GM19397 (cell line): ENCODE measurements around the gene UBAP2L.
A peak's percentile ranks its signal among the peaks of the same experiment; 100 is the strongest.

Experiments used
- ATAC-seq: cut with Tn5 transposase; IDR thresholded peaks from one replicate; pipeline ENCODE4 v1.9.1; 2021; ENCODE audit warnings: mild to moderate bottlenecking, moderate library complexity; ENCODE audit not compliant: unreplicated experiment

Gene UBAP2L, protein sequence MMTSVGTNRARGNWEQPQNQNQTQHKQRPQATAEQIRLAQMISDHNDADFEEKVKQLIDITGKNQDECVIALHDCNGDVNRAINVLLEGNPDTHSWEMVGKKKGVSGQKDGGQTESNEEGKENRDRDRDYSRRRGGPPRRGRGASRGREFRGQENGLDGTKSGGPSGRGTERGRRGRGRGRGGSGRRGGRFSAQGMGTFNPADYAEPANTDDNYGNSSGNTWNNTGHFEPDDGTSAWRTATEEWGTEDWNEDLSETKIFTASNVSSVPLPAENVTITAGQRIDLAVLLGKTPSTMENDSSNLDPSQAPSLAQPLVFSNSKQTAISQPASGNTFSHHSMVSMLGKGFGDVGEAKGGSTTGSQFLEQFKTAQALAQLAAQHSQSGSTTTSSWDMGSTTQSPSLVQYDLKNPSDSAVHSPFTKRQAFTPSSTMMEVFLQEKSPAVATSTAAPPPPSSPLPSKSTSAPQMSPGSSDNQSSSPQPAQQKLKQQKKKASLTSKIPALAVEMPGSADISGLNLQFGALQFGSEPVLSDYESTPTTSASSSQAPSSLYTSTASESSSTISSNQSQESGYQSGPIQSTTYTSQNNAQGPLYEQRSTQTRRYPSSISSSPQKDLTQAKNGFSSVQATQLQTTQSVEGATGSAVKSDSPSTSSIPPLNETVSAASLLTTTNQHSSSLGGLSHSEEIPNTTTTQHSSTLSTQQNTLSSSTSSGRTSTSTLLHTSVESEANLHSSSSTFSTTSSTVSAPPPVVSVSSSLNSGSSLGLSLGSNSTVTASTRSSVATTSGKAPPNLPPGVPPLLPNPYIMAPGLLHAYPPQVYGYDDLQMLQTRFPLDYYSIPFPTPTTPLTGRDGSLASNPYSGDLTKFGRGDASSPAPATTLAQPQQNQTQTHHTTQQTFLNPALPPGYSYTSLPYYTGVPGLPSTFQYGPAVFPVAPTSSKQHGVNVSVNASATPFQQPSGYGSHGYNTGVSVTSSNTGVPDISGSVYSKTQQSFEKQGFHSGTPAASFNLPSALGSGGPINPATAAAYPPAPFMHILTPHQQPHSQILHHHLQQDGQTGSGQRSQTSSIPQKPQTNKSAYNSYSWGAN

DNA sequence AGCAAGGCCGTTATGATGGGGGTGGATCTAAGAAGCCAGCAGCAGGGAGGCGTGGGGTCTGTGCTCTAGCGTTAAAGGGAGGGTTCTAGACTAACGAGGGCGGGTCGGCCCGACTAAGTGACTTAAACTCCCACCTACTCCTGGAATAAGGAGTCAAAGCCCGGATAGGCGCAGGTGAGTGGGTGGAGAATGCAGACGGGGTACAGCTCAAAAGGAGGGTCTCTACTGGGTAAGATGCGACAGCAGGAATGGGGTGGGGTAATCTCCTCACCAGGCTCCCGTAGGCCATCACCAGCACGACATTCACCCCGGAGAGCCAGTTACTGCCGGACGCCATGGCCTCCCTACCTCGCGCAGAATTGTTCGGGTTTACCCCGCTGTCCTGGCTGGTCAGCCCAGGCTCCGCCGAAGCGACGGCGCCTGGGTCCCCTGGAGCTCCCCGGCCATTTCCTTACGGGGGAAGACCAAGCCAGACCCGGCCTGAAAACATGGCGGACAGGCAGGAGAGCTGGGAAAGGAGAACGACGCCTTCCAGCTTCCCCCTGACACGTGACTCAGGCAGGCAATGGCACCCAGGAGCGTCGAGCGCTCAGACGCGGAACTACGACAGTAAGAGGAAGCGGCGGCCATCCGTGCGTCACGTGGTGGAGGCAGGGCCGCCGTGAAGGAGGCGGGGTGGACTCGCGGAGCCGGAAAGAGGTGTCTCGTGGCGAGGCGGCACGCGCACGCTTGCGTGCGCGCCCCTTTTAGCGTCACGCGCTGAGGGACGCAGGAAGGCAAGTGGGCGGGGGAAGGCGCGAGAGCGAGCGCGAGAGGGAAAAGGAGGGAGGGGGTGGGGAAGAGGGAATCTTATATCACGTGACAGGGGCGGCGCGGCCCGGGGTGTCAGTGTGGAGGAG is at the start of gene UBAP2L:
Gene UBAP2L (plus strand): TSS at position 885 of the 899 bp plus-strand sequence. CDS start 4,169 bp downstream, outside the sequence.
- peak; percentile 94 for ATAC-seq

DNA sequence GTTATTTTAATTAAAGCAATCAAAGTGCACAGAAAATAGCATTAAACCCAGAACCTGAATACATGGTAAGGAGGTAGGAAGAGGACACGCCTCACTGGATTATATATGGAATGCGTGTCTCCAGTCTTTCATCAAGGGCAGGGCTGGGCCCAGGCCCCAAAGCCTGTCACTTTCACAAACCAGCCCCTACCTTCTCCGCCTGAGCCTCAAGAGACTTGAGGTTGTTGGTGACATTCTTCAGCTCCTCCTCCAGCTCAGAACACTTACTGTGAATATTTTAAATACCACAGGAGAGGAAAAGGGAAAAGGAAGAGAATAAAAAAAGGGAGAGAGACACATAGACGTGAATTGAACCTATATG is 49.6 kb upstream of the UBAP2L start:
- no peak for ATAC-seq

DNA sequence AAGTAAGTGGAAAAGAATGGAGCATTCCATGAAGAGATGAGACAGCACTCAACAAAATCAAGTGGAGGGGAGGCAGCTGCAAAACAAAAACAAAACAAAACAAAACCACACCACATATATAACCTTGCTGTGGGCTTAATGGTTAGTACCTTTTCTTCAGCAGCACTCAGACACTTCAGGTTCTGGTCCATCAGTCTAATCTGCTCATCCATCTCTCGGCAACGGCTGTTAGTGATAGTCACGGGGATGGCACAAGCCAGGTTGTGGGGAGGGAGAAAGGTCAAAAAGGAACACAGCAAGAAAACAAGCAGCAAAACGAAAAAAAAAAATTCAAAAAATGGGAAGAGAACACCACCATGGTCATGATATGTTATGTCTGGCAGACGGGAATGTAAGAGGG is 48.9 kb upstream of the UBAP2L start:
- ATAC-seq, result no peak

GRCh38 chr1:154174654-154175053 is 46.1 kb upstream of the UBAP2L start:
- ATAC-seq, result no peak

DNA sequence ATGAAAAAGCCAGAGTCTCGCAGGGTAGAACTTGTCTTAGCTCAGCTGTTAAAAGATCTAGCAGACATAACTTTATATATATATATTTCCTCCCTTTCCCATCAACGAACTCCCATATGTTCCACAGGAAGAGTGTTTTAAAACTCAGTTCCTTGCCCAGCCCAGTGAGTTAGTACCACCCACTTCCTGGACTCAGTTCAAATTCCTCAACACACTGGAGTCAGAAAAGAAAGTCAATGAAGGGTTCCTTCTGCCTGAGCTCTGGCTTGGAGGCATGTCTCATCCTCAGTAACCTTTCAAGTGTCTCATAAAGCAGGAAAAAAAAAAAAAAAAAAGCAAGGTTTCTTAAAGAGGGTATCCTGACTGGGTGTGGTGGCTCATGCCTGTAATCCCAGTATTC is 44.4 kb upstream of the UBAP2L start:
- ATAC-seq, result no peak

GRCh38 chr1:154178013-154178412 is 42.7 kb upstream of the UBAP2L start:
- ATAC-seq, result no peak

GRCh38 chr1:154178911-154179811 is 41.6 kb upstream of the UBAP2L start:
- no peak for ATAC-seq

GRCh38 chr1:154179946-154180687 is 40.6 kb upstream of the UBAP2L start:
- ATAC-seq, result no peak

- peak; percentile 3 for ATAC-seq
These were observed 38.8 kb upstream of the UBAP2L start for GRCh38 chr1:154181944-154182343.

- ATAC-seq, result peak; percentile 40
These were observed 38.3 kb upstream of the UBAP2L start for GRCh38 chr1:154182344-154183045.

DNA sequence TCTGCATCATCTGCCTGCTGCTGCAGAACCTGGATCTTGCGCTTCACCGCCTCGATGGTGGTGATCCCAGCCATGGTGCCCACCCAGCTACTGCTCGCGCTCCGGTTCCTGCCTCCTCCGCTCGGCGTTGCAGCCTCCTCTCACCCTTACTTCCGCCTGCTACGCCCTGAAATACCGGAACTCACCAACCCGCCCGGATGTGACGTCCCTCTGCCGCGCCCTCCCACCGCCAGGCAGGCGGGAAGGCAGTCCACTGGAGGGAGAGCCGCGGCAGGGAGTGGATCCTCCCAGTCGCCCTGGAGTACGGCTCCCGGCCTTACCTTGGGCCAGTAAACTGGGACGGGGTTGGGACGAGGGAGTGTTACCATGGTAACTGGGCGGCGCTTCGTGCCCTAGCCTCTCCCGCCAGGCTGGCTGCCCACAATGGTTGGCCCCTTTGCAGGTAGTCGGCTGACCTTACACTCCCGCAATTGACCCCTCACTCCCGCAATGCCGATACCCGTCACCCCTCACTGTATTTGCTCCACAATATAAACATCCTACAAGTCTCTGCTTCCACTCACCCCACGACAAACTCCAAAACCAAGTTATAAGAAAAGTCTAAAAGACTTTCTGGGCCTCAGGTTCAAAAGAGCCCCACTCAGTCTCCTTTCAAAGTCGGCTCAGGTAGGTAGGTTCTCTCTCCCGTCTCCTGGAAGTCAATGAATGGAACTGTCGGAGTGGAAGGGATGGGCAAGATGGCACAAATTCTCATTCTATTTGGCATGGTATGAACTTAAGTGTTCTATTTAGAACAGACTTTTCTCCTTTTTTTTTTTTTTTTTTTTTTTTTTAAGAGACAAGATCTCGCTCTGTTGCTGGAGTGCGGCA is 37.5 kb upstream of the UBAP2L start:
- peak; percentile 82 for ATAC-seq

- no peak for ATAC-seq
These were observed 34.6 kb upstream of the UBAP2L start for GRCh38 chr1:154186177-154186576.

DNA sequence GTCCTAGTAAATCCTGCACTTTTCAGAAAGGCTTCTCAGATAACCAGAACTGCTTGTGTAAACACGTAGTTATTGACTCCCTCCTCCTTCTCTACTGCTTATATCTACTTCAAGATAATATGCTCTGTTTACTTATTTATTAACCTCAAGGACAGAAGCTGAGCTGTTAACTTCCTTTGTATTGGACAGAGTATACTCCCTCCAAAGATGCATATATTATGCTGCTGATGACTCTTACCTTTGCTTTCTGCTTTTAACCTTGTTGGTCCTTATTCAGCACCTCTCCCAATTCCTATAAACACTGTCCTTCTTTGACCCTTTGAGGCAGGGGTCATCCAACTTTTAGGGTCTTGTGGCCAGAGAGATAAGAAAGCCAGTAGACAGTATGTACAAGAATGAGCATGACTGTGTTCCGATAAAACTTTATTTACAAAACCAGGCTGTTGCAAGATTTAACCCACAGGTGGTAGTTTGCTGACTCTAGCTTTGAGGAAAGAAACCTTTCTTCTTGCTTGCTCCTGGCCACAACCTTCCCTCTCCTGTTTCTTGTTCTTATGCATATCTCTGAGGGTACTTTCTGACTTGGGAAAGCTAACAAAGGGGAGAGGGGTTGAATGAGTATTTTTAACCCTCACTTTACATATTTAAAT is 33.8 kb upstream of the UBAP2L start:
- ATAC-seq, result no peak

DNA sequence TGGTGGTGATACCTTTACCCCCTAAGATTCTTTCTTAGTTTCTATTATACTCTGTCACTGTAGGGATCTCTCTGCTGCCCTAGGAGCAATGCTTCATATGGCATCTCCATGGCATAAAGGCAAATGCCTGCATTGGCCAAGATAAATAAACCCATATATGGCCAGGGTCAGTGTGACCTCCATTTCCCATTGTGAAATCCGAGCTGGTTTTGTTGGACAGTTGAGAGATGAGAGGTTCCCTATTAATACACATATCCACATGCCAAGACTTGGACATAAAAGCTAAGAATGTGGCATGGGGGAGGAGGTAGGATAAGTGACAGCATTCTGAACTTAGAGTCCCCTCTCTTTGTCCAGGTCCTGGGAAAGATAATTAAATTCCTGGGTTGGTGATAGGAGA is 30.2 kb upstream of the UBAP2L start:
- ATAC-seq, result no peak

GRCh38 chr1:154191990-154192461 is 28.7 kb upstream of the UBAP2L start, which contains the start of gene TPM3:
TPM3 (minus strand) TSS chr1:154192100; CDS start chr1:154192018, 82 bp downstream.
- ATAC-seq, result no peak

DNA sequence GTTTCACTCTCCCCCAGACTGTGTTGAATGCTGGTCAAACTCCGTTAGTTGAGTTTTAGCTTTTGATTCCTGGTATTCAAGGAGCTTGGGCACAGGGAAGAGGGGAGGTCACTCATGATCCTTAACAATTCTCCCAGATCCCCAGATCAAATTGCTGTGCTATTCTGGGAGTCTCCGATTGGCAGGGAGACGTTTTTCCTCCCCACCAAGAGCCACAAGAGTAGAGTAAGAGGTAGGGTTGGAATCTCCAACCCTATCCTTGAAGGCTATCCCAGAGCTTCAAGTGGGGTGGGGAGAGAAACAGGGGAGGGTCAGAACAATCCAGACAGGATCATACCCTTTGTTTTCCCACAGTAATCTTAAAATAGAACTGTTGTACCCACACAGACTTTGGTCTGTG is 28.3 kb upstream of the UBAP2L start:
- ATAC-seq, result no peak
